IMR-90 (cell line): ENCODE data around the gene ZBTB11. TPM values are rescaled to one million over a fixed set of nuclear protein-coding genes. Genes with fewer than 3 reads are reported as not detected.

Experiments used
- ATAC-seq: fragments of 200-7000 bp; cut with Tn5 transposase; 2 replicates; pipeline ENCODE4 v1.9.1; 2020; ENCODE audit warnings: low read depth, mild to moderate bottlenecking, moderate library complexity
- BruUV-seq: library from RNA; stranded (reverse); fragments of 400-500 nt; replicated peaks from 2 replicates; lab custom pipeline; 2021; lab: Mats Ljungman, UMichigan
- CTCF ChIA-PET: fragments of 300-600 bp; formaldehyde crosslinking; extraction: SDS; loops from one replicate; lab custom pipeline; 2021; ENCODE audit warnings: antibody characterized with exemption; lab: Yijun Ruan, JAX
- POLR2A ChIA-PET: fragments of 300-600 bp; sonication (Branson Sonifier 250); formaldehyde crosslinking; loops from one replicate; lab custom pipeline; 2022; ENCODE audit warnings: antibody characterized with exemption; ENCODE audit not compliant: unreplicated experiment; lab: Charles Lee
- DNase-seq: peaks from one replicate; pipeline ENCODE4 v3.0.0; 2013
- H2AFZ ChIP-seq: replicated peaks from 2 replicates; pipeline ENCODE3; 2013; ENCODE audit warnings: low read length, mild to moderate bottlenecking; ENCODE audit not compliant: poor library complexity
- H2AK5ac ChIP-seq: 2 replicates; pipeline ENCODE4 v1.6.1; 2013; ENCODE audit warnings: low read depth, low read length, inconsistent platforms
- H2AK9ac ChIP-seq: replicated peaks from 2 replicates; pipeline ENCODE3; 2013; ENCODE audit warnings: mild to moderate bottlenecking, low read depth, low read length, moderate library complexity; ENCODE audit not compliant: poor library complexity
- H2BK120ac ChIP-seq: 2 replicates; pipeline ENCODE4 v1.6.1; 2013; ENCODE audit warnings: low read depth, low read length, inconsistent platforms
- H2BK15ac ChIP-seq: 3 replicates; pipeline ENCODE4 v1.6.1; 2013; ENCODE audit warnings: low read depth, low read length, inconsistent platforms
- H2BK20ac ChIP-seq: 2 replicates; pipeline ENCODE4 v1.6.1; 2013; ENCODE audit warnings: low read depth, mild to moderate bottlenecking, inconsistent platforms, low read length, moderate library complexity
- H2BK5ac ChIP-seq: 2 replicates; pipeline ENCODE4 v1.6.1; 2013; ENCODE audit warnings: mild to moderate bottlenecking, low read depth, low read length, inconsistent platforms; ENCODE audit not compliant: poor library complexity, severe bottlenecking
- H3K14ac ChIP-seq: replicated peaks from 2 replicates; pipeline ENCODE4 v1.6.1; 2013; ENCODE audit warnings: low read depth, low read length, inconsistent platforms
- H3K18ac ChIP-seq: 2 replicates; pipeline ENCODE4 v1.6.1; 2013; ENCODE audit warnings: low read depth, low read length, control low read depth
- H3K23ac ChIP-seq: 2 replicates; pipeline ENCODE4 v1.6.1; 2013; ENCODE audit warnings: low read depth, low read length, inconsistent platforms
- H3K27ac ChIP-seq: 2 replicates; pipeline ENCODE4 v1.5.1; 2013; ENCODE audit warnings: mild to moderate bottlenecking, control low read depth, low read length; ENCODE audit not compliant: insufficient read depth
- H3K27me3 ChIP-seq: 2 replicates; pipeline ENCODE4 v1.6.1; 2013; ENCODE audit warnings: low read length; ENCODE audit not compliant: control insufficient read depth, insufficient read depth
- H3K36me3 ChIP-seq: 2 replicates; pipeline ENCODE4 v1.6.1; 2013; ENCODE audit warnings: low read length, mixed read lengths; ENCODE audit not compliant: control insufficient read depth, insufficient read depth
- H3K4ac ChIP-seq: 2 replicates; pipeline ENCODE4 v1.6.1; 2013; ENCODE audit warnings: low read depth, low read length, inconsistent platforms
- H3K4me1 ChIP-seq: 2 replicates; pipeline ENCODE4 v1.6.1; 2013; ENCODE audit warnings: low read length, mixed read lengths; ENCODE audit not compliant: control insufficient read depth, insufficient read depth
- H3K4me2 ChIP-seq: 2 replicates; pipeline ENCODE4 v1.6.1; 2013; ENCODE audit warnings: low read depth, mild to moderate bottlenecking, control low read depth, low read length, moderate library complexity
- H3K4me3 ChIP-seq: 2 replicates; pipeline ENCODE4 v1.5.1; 2013; ENCODE audit warnings: low read depth, mild to moderate bottlenecking, control low read depth, low read length, moderate library complexity; ENCODE audit not compliant: insufficient read depth
- H3K56ac ChIP-seq: 2 replicates; pipeline ENCODE4 v1.6.1; 2013; ENCODE audit warnings: low read length, inconsistent platforms; ENCODE audit not compliant: insufficient read depth; ENCODE audit errors: extremely low read depth
- H3K79me1 ChIP-seq, 2 experiments: 2 replicates each; pipeline ENCODE4 v1.6.1; 2013; ENCODE audit warnings: low read length in 2 of 2, inconsistent platforms in 1 of 2, low read depth in 1 of 2
- H3K9ac ChIP-seq: 2 replicates; pipeline ENCODE4 v1.6.1; 2013; ENCODE audit warnings: low read depth, low read length, control low read depth
- H3K9me1 ChIP-seq: 2 replicates; pipeline ENCODE4 v1.6.1; 2013; ENCODE audit warnings: low read length, inconsistent platforms; ENCODE audit not compliant: insufficient read depth
- H3K9me3 ChIP-seq: 2 replicates; pipeline ENCODE4 v1.6.1; 2013; ENCODE audit warnings: low read length; ENCODE audit not compliant: control insufficient read depth, insufficient read depth
- H4K20me1 ChIP-seq: 2 replicates; pipeline ENCODE4 v1.6.1; 2013; ENCODE audit warnings: low read length, inconsistent platforms; ENCODE audit not compliant: insufficient read depth
- H4K5ac ChIP-seq: 2 replicates; pipeline ENCODE4 v1.6.1; 2013; ENCODE audit warnings: mild to moderate bottlenecking, low read depth, low read length, control low read depth
- H4K8ac ChIP-seq, 2 experiments: 2 replicates each; pipeline ENCODE4 v1.6.1; 2013; ENCODE audit warnings: low read depth in 2 of 2, low read length in 2 of 2, control low read depth in 1 of 2, inconsistent platforms in 1 of 2
- H4K91ac ChIP-seq: 2 replicates; pipeline ENCODE4 v1.6.1; 2013; ENCODE audit warnings: low read depth, low read length, inconsistent platforms; ENCODE audit not compliant: insufficient read depth
- BHLHE40 ChIP-seq: fragments of 150-350 bp; IDR thresholded peaks from 2 replicates; pipeline ENCODE4 v1.6.1; 2016; ENCODE audit warnings: mild to moderate bottlenecking, low read depth, low read length
- CHD1 ChIP-seq: IDR thresholded peaks from 2 replicates; pipeline ENCODE4 v1.6.1; 2012; ENCODE audit warnings: low read depth, low read length, improper control_type of control experiment
- FOS ChIP-seq: fragments of 150-350 bp; IDR thresholded peaks from 2 replicates; pipeline ENCODE4 v1.6.1; 2016; ENCODE audit warnings: low read depth, low read length
- MAZ ChIP-seq: IDR thresholded peaks from 2 replicates; pipeline ENCODE4 v1.6.1; 2012; ENCODE audit warnings: low read depth, mild to moderate bottlenecking, low read length, improper control_type of control experiment, moderate library complexity, borderline replicate concordance
- MXI1 ChIP-seq: IDR thresholded peaks from 2 replicates; pipeline ENCODE4 v1.6.1; 2012; ENCODE audit warnings: low read depth, mild to moderate bottlenecking, low read length, moderate library complexity, borderline replicate concordance
- NFE2L2 ChIP-seq: fragments of 150-350 bp; IDR thresholded peaks from 2 replicates; pipeline ENCODE4 v1.6.1; 2016; ENCODE audit warnings: low read depth, mild to moderate bottlenecking, low read length
- POLR2A ChIP-seq: IDR thresholded peaks from 2 replicates; pipeline ENCODE4 v1.6.1; 2012; ENCODE audit warnings: mild to moderate bottlenecking, low read depth, low read length
- RAD21 ChIP-seq: IDR thresholded peaks from 2 replicates; pipeline ENCODE4 v1.6.1; 2012; ENCODE audit warnings: low read length, improper control_type of control experiment
- RCOR1 ChIP-seq: IDR thresholded peaks from 2 replicates; pipeline ENCODE4 v1.6.1; 2012; ENCODE audit warnings: mild to moderate bottlenecking, low read length, improper control_type of control experiment; ENCODE audit not compliant: insufficient replicate concordance
- RFX5 ChIP-seq: IDR thresholded peaks from 2 replicates; pipeline ENCODE4 v1.8.0; 2012; ENCODE audit warnings: low read depth, mild to moderate bottlenecking, low read length, moderate library complexity
- SMC3 ChIP-seq: fragments of 150-350 bp; IDR thresholded peaks from 2 replicates; pipeline ENCODE4 v1.6.1; 2016; ENCODE audit warnings: low read depth, mild to moderate bottlenecking, antibody characterized with exemption, low read length, moderate library complexity
- USF2 ChIP-seq: fragments of 150-350 bp; IDR thresholded peaks from 2 replicates; pipeline ENCODE4 v1.6.1; 2017; ENCODE audit warnings: mild to moderate bottlenecking, antibody characterized with exemption, low read length, low read depth
- WGBS, 2 experiments: methylation state at CpG; one replicate each; pipeline versions ENCODE4 v1.1.5 to v1.1.7; 2013; ENCODE audit warnings: missing lambda C conversion rate in 2 of 2; ENCODE audit not compliant: insufficient read length in 1 of 2; ENCODE audit errors: extremely low coverage in 2 of 2; 5-methylcytosine and 5-hydroxymethylcytosine counted together
- dilution Hi-C: fragments of 300-500 bp; cut with HindIII; formaldehyde crosslinking; loops from one replicate; pipeline ENCODE4 v1.14.3; 2018; ENCODE audit warnings: low sequenced_read_pairs; ENCODE audit not compliant: unreplicated experiment
- in situ Hi-C: fragments of 300-500 bp; cut with MboI; formaldehyde crosslinking; loops from 3 replicates; pipeline ENCODE4 v1.14.3; 2019; ENCODE audit warnings: low sequenced_read_pairs, inconsistent platforms, mixed read lengths
- intact Hi-C: fragments of 100-400 bp; cut with micrococcal nuclease; formaldehyde crosslinking; loops from 2 replicates; pipeline ENCODE4 v1.10.0; 2022
- polyA plus RNA-seq, 3 experiments: library from polyadenylated mRNA; depleted of rRNA; stranded (reverse); fragments of >200 nt; gene quantifications; 2 replicates each; pipeline ENCODE4 v1.2.3, GENCODE V29; 2012; ENCODE audit warnings: low replicate concordance in 1 of 3
- total RNA-seq: library from RNA; depleted of rRNA; stranded (reverse); fragments of >200 nt; gene quantifications from 2 replicates; pipeline ENCODE4 v1.2.3, GENCODE V29; 2012
- TF ChIP-seq, protein P1 (sequence below): conservative IDR thresholded peaks from 2 replicates; pipeline ENCODE4 v1.5.1; 2012; ENCODE audit warnings: mild to moderate bottlenecking, low read depth, low read length, improper control_type of control experiment

Gene ZBTB11
- total and polyA plus RNA-seq, 2 of the 4 experiments (the other 2 are of a cell fraction), result 6.0 to 17.2 TPM

- DNase-seq (no peak), ATAC-seq (no peak; the same call in 1 of the 2 replicates)
- Histone ChIP-seq H2AK9ac (peak overlapping the region; percentile 99), H4K5ac (no peak overlapping the region), H2AK5ac (no peak overlapping the region), H3K27me3 (no peaks in the 10 kb centered on the region), H3K36me3 (peaks cover 19% of the 10 kb centered on the region), H3K9me3 (no peaks in the 10 kb centered on the region), H3K27ac (no peak overlapping the region), H4K8ac (peak overlapping the region in 1 of 2 experiments; percentile 27; a peak in 2 of 4 replicates), H2AFZ (peak overlapping the region; percentile 100), H2BK120ac (no peak overlapping the region), H2BK20ac (no peak overlapping the region), H3K4me2 (peak overlapping the region; percentile 73), H3K4ac (no peak overlapping the region), H3K23ac (no peak overlapping the region), H3K9ac (no peak overlapping the region), H3K18ac (no peak overlapping the region), H3K4me3 (peak overlapping the region; percentile 14; the same call in 1 of the 2 replicates), H3K4me1 (peaks cover 4% of the 10 kb centered on the region), H2BK15ac (no peak overlapping the region), H2BK5ac (no peak overlapping the region), H4K20me1 (peaks cover 35% of the 10 kb centered on the region), H3K79me1 (peaks cover 6 to 38% of the 10 kb centered on the region in 2 experiments; a peak in 3 of 4 replicates), H4K91ac (no peak overlapping the region), H3K9me1 (0 out of 2 replicates have a peak, but pooled peaks cover 2% of the 10 kb centered on the region), H3K14ac (no peak overlapping the region), H3K56ac (no peak overlapping the region)
- intact Hi-C loops (loop anchor here (10.0 kb wide), 1 partner anchor 1603 kb away; no protein-coding TSS in a partner anchor), dilution Hi-C loops (no loop called here), in situ Hi-C loops (no loop called here)
- BruUV-seq, result no TSS peak
- WGBS, 2 experiments, result 59% methylated on average over 14 of the region's 29 CpGs; no CpG with 5 or more reads in 1 of the 2 experiments
- POLR2A ChIA-PET, result interaction anchor here (0.6 to 1.2 kb wide), 2 partner anchors 10 to 1959 kb away, joined by 3 to 5 read pairs; no protein-coding TSS in a partner anchor
- no peak; the same call in 1 of the 2 replicates for TF ChIP-seq POLR2A
- no peak for TF ChIP-seq FOS
- TF ChIP-seq CHD1, result no peak
- TF ChIP-seq SMC3, result no peak
- TF ChIP-seq RCOR1, result no peak
- no peak for TF ChIP-seq MAZ
- TF ChIP-seq USF2, result no peak
- no peak for TF ChIP-seq NFE2L2
- TF ChIP-seq BHLHE40, result no peak
- TF ChIP-seq MXI1, result no peak
- TF ChIP-seq RFX5, result no peak
- TF ChIP-seq, protein P1, sequence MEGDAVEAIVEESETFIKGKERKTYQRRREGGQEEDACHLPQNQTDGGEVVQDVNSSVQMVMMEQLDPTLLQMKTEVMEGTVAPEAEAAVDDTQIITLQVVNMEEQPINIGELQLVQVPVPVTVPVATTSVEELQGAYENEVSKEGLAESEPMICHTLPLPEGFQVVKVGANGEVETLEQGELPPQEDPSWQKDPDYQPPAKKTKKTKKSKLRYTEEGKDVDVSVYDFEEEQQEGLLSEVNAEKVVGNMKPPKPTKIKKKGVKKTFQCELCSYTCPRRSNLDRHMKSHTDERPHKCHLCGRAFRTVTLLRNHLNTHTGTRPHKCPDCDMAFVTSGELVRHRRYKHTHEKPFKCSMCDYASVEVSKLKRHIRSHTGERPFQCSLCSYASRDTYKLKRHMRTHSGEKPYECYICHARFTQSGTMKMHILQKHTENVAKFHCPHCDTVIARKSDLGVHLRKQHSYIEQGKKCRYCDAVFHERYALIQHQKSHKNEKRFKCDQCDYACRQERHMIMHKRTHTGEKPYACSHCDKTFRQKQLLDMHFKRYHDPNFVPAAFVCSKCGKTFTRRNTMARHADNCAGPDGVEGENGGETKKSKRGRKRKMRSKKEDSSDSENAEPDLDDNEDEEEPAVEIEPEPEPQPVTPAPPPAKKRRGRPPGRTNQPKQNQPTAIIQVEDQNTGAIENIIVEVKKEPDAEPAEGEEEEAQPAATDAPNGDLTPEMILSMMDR, result no peak
- no peak for TF ChIP-seq RAD21
- CTCF ChIA-PET, result interaction anchor here (1.7 to 1.9 kb wide), 2 partner anchors 14 to 29 kb away, joined by 7 read pairs; no protein-coding TSS in a partner anchor
Measured at GRCh38 chr3:101677436-101678286, 729 bp upstream of the ZBTB11 start.
